ENCODE measurements around the gene SCGB1D1.

Gene SCGB1D1

GRCh38 chr11:62237499-62237898 lies 47.5 kb downstream of the SCGB1D1 start:
- DNase-seq, result no peak

- no peak for DNase-seq
These were observed 48.1 kb downstream of the SCGB1D1 start for GRCh38 chr11:62238151-62238550.

- DNase-seq, result no peak
These were observed 51.1 kb downstream of the SCGB1D1 start for GRCh38 chr11:62241095-62241494.

GRCh38 chr11:62242021-62242420 lies 52.0 kb downstream of the SCGB1D1 start, which contains the start of gene SCGB1D2:
SCGB1D2 (plus strand) TSS chr11:62242239; CDS start chr11:62242308, 69 bp downstream.
- DNase-seq, result no peak
